Ectodermal cell (in vitro differentiated cells): ENCODE measurements around the gene IL1RAPL2.

Experiments
- H3K27ac ChIP-seq: 2 replicates; pipeline ENCODE4 v1.7.0; 2013; ENCODE audit warnings: mild to moderate bottlenecking, low read depth, low read length; ENCODE audit not compliant: insufficient read depth, poor library complexity, severe bottlenecking
- H3K27me3 ChIP-seq: 2 replicates; pipeline ENCODE4 v1.7.0; 2013; ENCODE audit warnings: mild to moderate bottlenecking, low read length; ENCODE audit not compliant: insufficient read depth, control insufficient read depth, poor library complexity, severe bottlenecking
- H3K36me3 ChIP-seq: one replicate; pipeline ENCODE4 v1.7.0; 2013; ENCODE audit warnings: low read length; ENCODE audit not compliant: control insufficient read depth, insufficient read depth
- H3K4me1 ChIP-seq: one replicate; pipeline ENCODE4 v1.7.0; 2013; ENCODE audit warnings: low read length; ENCODE audit not compliant: control insufficient read depth, insufficient read depth
- H3K4me3 ChIP-seq: 2 replicates; pipeline ENCODE4 v1.7.0; 2013; ENCODE audit warnings: low read depth, low read length, control low read depth; ENCODE audit not compliant: insufficient read depth
- H3K9me3 ChIP-seq: 2 replicates; pipeline ENCODE4 v1.7.0; 2013; ENCODE audit warnings: mild to moderate bottlenecking, low read length, moderate library complexity; ENCODE audit not compliant: control insufficient read depth
- WGBS, 2 experiments: methylation state at CpG; one replicate each; pipeline ENCODE4 v1.1.7; 2013; ENCODE audit warnings: missing lambda C conversion rate in 2 of 2; 5-methylcytosine and 5-hydroxymethylcytosine counted together

Gene IL1RAPL2

GRCh38 chrX:105495376-105495775 is 929.4 kb downstream of the IL1RAPL2 start:
- no peak overlapping the region for H3K27ac ChIP-seq
- H3K27me3 ChIP-seq, result no peaks in the 10 kb centered on the region
- H3K9me3 ChIP-seq, result no peaks in the 10 kb centered on the region
- no peak overlapping the region for H3K4me3 ChIP-seq
- no peaks in the 10 kb centered on the region for H3K36me3 ChIP-seq
- no peaks in the 10 kb centered on the region for H3K4me1 ChIP-seq

GRCh38 chrX:105502336-105502735 is 936.3 kb downstream of the IL1RAPL2 start:
- H3K36me3 ChIP-seq, result no peaks in the 10 kb centered on the region
- no CpG with 5 or more reads among the region's 1 CpG for WGBS, 2 experiments
- H3K9me3 ChIP-seq, result no peaks in the 10 kb centered on the region
- no peaks in the 10 kb centered on the region for H3K27me3 ChIP-seq
- H3K27ac ChIP-seq, result no peak overlapping the region
- H3K4me1 ChIP-seq, result no peaks in the 10 kb centered on the region
- H3K4me3 ChIP-seq, result no peak overlapping the region

GRCh38 chrX:105515561-105515960 is 949.6 kb downstream of the IL1RAPL2 start:
- no peaks in the 10 kb centered on the region for H3K4me1 ChIP-seq
- no peaks in the 10 kb centered on the region for H3K27me3 ChIP-seq
- H3K36me3 ChIP-seq, result no peaks in the 10 kb centered on the region
- no peak overlapping the region for H3K27ac ChIP-seq
- no peak overlapping the region for H3K4me3 ChIP-seq
- no peaks in the 10 kb centered on the region for H3K9me3 ChIP-seq
- WGBS, 2 experiments, result 90 to 92% methylated on average over 1 of the region's 1 CpG

GRCh38 chrX:105526431-105526830 is 960.4 kb downstream of the IL1RAPL2 start:
- Histone ChIP-seq H3K27me3 (no peaks in the 10 kb centered on the region), H3K36me3 (no peaks in the 10 kb centered on the region), H3K4me3 (no peak overlapping the region), H3K4me1 (no peaks in the 10 kb centered on the region), H3K27ac (no peak overlapping the region), H3K9me3 (no peaks in the 10 kb centered on the region)
- 100% methylated on average over 1 of the region's 1 CpG; no CpG with 5 or more reads in 1 of the 2 experiments for WGBS, 2 experiments

- Histone ChIP-seq H3K4me3 (no peak overlapping the region), H3K36me3 (no peaks in the 10 kb centered on the region), H3K27me3 (no peaks in the 10 kb centered on the region), H3K4me1 (no peaks in the 10 kb centered on the region), H3K9me3 (no peaks in the 10 kb centered on the region), H3K27ac (no peak overlapping the region)
- WGBS, 2 experiments, result 60 to 68% methylated on average over 1 of the region's 1 CpG
Measured at GRCh38 chrX:105527759-105528158, 961.8 kb downstream of the IL1RAPL2 start.

- H3K27ac ChIP-seq, result no peak overlapping the region
- H3K9me3 ChIP-seq, result no peaks in the 10 kb centered on the region
- no peaks in the 10 kb centered on the region for H3K4me1 ChIP-seq
- H3K36me3 ChIP-seq, result no peaks in the 10 kb centered on the region
- 70% methylated on average over 2 of the region's 2 CpGs; no CpG with 5 or more reads in 1 of the 2 experiments for WGBS, 2 experiments
- H3K27me3 ChIP-seq, result no peaks in the 10 kb centered on the region
- no peak overlapping the region for H3K4me3 ChIP-seq
Measured at GRCh38 chrX:105533951-105534350, 968.0 kb downstream of the IL1RAPL2 start.

- Histone ChIP-seq H3K4me1 (no peaks in the 10 kb centered on the region), H3K9me3 (no peaks in the 10 kb centered on the region), H3K4me3 (no peak overlapping the region), H3K36me3 (no peaks in the 10 kb centered on the region), H3K27ac (no peak overlapping the region), H3K27me3 (no peaks in the 10 kb centered on the region)
Measured at GRCh38 chrX:105543283-105543682, 977.3 kb downstream of the IL1RAPL2 start.

GRCh38 chrX:105550043-105550663 is 984.2 kb downstream of the IL1RAPL2 start:
- no peaks in the 10 kb centered on the region for H3K4me1 ChIP-seq
- 76 to 94% methylated on average over 3 of the region's 3 CpGs for WGBS, 2 experiments

GRCh38 chrX:105552395-105552794 is 986.4 kb downstream of the IL1RAPL2 start:
- WGBS, 2 experiments, result 94 to 100% methylated on average over 3 of the region's 5 CpGs
- no peaks in the 10 kb centered on the region for H3K27me3 ChIP-seq
- no peak overlapping the region for H3K27ac ChIP-seq
- H3K9me3 ChIP-seq, result no peaks in the 10 kb centered on the region
- no peaks in the 10 kb centered on the region for H3K4me1 ChIP-seq
- H3K4me3 ChIP-seq, result no peak overlapping the region
- no peaks in the 10 kb centered on the region for H3K36me3 ChIP-seq

More at GRCh38 chrX:105550043-105550663, 984.2 kb downstream of the IL1RAPL2 start:
- Histone ChIP-seq H3K36me3 (no peaks in the 10 kb centered on the region), H3K27me3 (no peaks in the 10 kb centered on the region), H3K9me3 (no peaks in the 10 kb centered on the region), H3K27ac (no peak overlapping the region), H3K4me3 (no peak overlapping the region)

GRCh38 chrX:105553118-105553517 is 987.1 kb downstream of the IL1RAPL2 start:
- Histone ChIP-seq H3K27ac (no peak overlapping the region), H3K27me3 (no peaks in the 10 kb centered on the region), H3K9me3 (no peaks in the 10 kb centered on the region), H3K4me3 (no peak overlapping the region), H3K4me1 (no peaks in the 10 kb centered on the region), H3K36me3 (no peaks in the 10 kb centered on the region)
- WGBS, 2 experiments, result 83 to 100% methylated on average over 1 of the region's 1 CpG

- WGBS, 2 experiments, result 71 to 100% methylated on average over 1 of the region's 1 CpG
- Histone ChIP-seq H3K27ac (no peak overlapping the region), H3K9me3 (no peaks in the 10 kb centered on the region), H3K27me3 (no peaks in the 10 kb centered on the region), H3K36me3 (no peaks in the 10 kb centered on the region), H3K4me1 (no peaks in the 10 kb centered on the region), H3K4me3 (no peak overlapping the region)
Measured at GRCh38 chrX:105564501-105564900, 998.5 kb downstream of the IL1RAPL2 start.
